Camera-type eye (tissue), 1 donor: ENCODE results near the gene MCU. TPM values are rescaled to one million over a fixed set of nuclear protein-coding genes. Genes with fewer than 3 reads are reported as not detected.

Experiments used
- total RNA-seq: library from RNA; depleted of rRNA; stranded (reverse); fragments of >200 nt; gene quantifications from one replicate; pipeline ENCODE4 v1.2.3, GENCODE V29; 2014

Gene MCU
- total RNA-seq = 36.2 TPM

GRCh38 chr10:72691863-72692743 is at the start of gene MCU:
Gene MCU (plus strand): TSS chr10:72692143. CDS start chr10:72692152, 9 bp downstream.

GRCh38 chr10:72893136-72893798 is 201.3 kb downstream of the MCU start, which contains the start of gene OIT3:
Gene OIT3 (plus strand): TSS chr10:72893739. CDS start chr10:72893799, 60 bp downstream.

Other genes with a start within 250 kb of the MCU start
- gene MICU1, start 66.1 kb upstream of the MCU start, total RNA-seq = 61.2 TPM
- 1.6 TPM for gene OIT3, start 201.6 kb downstream of the MCU start, total RNA-seq